Lung microvascular endothelial cell (primary cell): ENCODE data around the gene UBXN1. TPM values are rescaled to one million over a fixed set of nuclear protein-coding genes. Genes with fewer than 3 reads are reported as not detected.
"Not testable (repeated sequence)": the region's sequence is repeated elsewhere in the genome, so short reads cannot be mapped to it uniquely, and the experiment has no call there.

Experiments
- DNase-seq, 2 donors: peaks; one replicate each; pipeline versions ENCODE4 v3.0.0 to v3.0.0-alpha.2; 2010; ENCODE audit warnings: low read depth in 2 of 2
- total RNA-seq: library from RNA; depleted of rRNA; stranded (reverse); fragments of >200 nt; gene quantifications from 2 replicates; pipeline ENCODE4 v1.2.1, GENCODE V29; 2014

The UBXN1 gene
- total RNA-seq, 1 donor from 2014 or later, result 131 TPM

GRCh38 chr11:62673196-62673525 lies 5.7 kb downstream of the UBXN1 start:
- DNase-seq, result no peak

- peak; percentile 87 to 92 for DNase-seq
These were observed 7.1 kb downstream of the UBXN1 start, which contains the start of the genes LBHD1 and UQCC3 for GRCh38 chr11:62671608-62672389. LBHD1 (minus strand) TSS chr11:62672267; CDS start chr11:62670031, 2,236 bp downstream. UQCC3 (plus strand) TSS chr11:62671673; CDS start chr11:62671746, 73 bp downstream.

- no peak for DNase-seq
These were observed 7.7 kb downstream of the UBXN1 start for GRCh38 chr11:62671236-62671607.

- DNase-seq, result no peak
These were observed 9.3 kb downstream of the UBXN1 start for GRCh38 chr11:62669420-62670161.

- DNase-seq, result no peak
These were observed 11.4 kb downstream of the UBXN1 start for GRCh38 chr11:62667460-62667859.

GRCh38 chr11:62666259-62666926 lies 12.5 kb downstream of the UBXN1 start:
- no peak for DNase-seq

GRCh38 chr11:62665599-62666258 lies 13.1 kb downstream of the UBXN1 start:
- DNase-seq, result peak; percentile 69 to 74

GRCh38 chr11:62665075-62665598 lies 13.7 kb downstream of the UBXN1 start, which contains the start of the genes C11orf98 and CSKMT:
C11orf98 (minus strand) TSS chr11:62665210; CDS start chr11:62665169, 41 bp downstream.
CSKMT (plus strand) TSS chr11:62665312; CDS start chr11:62665880, 568 bp downstream.
- peak; percentile 93 to 95 for DNase-seq

GRCh38 chr11:62664405-62665074 lies 14.3 kb downstream of the UBXN1 start:
- DNase-seq, result peak; percentile 55 to 58

GRCh38 chr11:62656796-62657429 lies 22.0 kb downstream of the UBXN1 start:
- DNase-seq, result no peak

- no peak for DNase-seq
These were observed 24.6 kb downstream of the UBXN1 start for GRCh38 chr11:62654297-62654696.

- DNase-seq, result no peak
These were observed 26.5 kb downstream of the UBXN1 start for GRCh38 chr11:62652161-62653006.

GRCh38 chr11:62650283-62650682 lies 28.6 kb downstream of the UBXN1 start:
- not testable (repeated sequence) for DNase-seq

GRCh38 chr11:62649486-62649885 lies 29.4 kb downstream of the UBXN1 start:
- DNase-seq, result no peak

- no peak for DNase-seq
These were observed 29.9 kb downstream of the UBXN1 start for GRCh38 chr11:62648967-62649364.

GRCh38 chr11:62648185-62648966 lies 30.5 kb downstream of the UBXN1 start:
- no peak for DNase-seq

GRCh38 chr11:62647609-62648005 lies 31.3 kb downstream of the UBXN1 start:
- DNase-seq, result no peak

- no peak for DNase-seq
These were observed 31.9 kb downstream of the UBXN1 start for GRCh38 chr11:62646825-62647608.
